HepG2 (cell line): ENCODE data around the gene ACOT8. TPM values are rescaled to one million over a fixed set of nuclear protein-coding genes. Genes with fewer than 3 reads are reported as not detected.
A peak's percentile ranks its signal among the peaks of the same experiment; 100 is the strongest.

Experiments used
- ATF7-NPFF ChIP-seq: sonication (generic); formaldehyde crosslinking; IDR thresholded peaks from 2 replicates; pipeline ENCODE4 v1.8.1; 2023; ENCODE audit warnings: mild to moderate bottlenecking, low read depth, missing genetic modification reagents, moderate library complexity
- CCDC6 ChIP-seq: sonication (generic); formaldehyde crosslinking; IDR thresholded peaks from 2 replicates; pipeline ENCODE4 v1.8.1; 2022; ENCODE audit warnings: mild to moderate bottlenecking, missing genetic modification reagents, moderate library complexity
- GATAD1 ChIP-seq: IDR thresholded peaks from 2 replicates; pipeline ENCODE4 v1.6.1; 2016; ENCODE audit warnings: missing genetic modification reagents, missing compliant biosample characterization
- NAIF1 ChIP-seq: sonication (generic); formaldehyde crosslinking; IDR thresholded peaks from 2 replicates; pipeline ENCODE4 v1.5.0; 2020; ENCODE audit warnings: mild to moderate bottlenecking, missing genetic modification reagents, borderline replicate concordance
- TBP ChIP-seq: sonication (generic); formaldehyde crosslinking; IDR thresholded peaks from 2 replicates; pipeline ENCODE4 v1.5.0; 2020; ENCODE audit warnings: missing genetic modification reagents
- ZBTB40 ChIP-seq, 2 experiments: fragments of 450-650 bp in 1 of 2; sonication (generic) in 1 of 2; formaldehyde crosslinking in 1 of 2; IDR thresholded peaks; 2 replicates each; pipeline versions ENCODE4 v1.6.1 to v1.8.0; 2016 to 2022; ENCODE audit warnings: antibody characterized with exemption in 1 of 2, mild to moderate bottlenecking in 1 of 2, missing genetic modification reagents in 1 of 2
- ZNF609 ChIP-seq: sonication (generic); formaldehyde crosslinking; IDR thresholded peaks from 2 replicates; pipeline ENCODE4 v1.4.0; 2020; ENCODE audit warnings: mild to moderate bottlenecking, missing genetic modification reagents, borderline replicate concordance
- polyA plus RNA-seq, 8 experiments: library from polyadenylated mRNA; depleted of rRNA in 3 of 8; stranded (reverse) in 7 of 8; unstranded in 1 of 8; fragments of >200 nt; fragmentation: Illumina TruSeq in 4 of 8; extraction: Trizol in 4 of 8; gene quantifications; 2 replicates each; pipeline versions ENCODE4 v1.2.1 to v1.2.3, GENCODE V29; 2011 to 2016; ENCODE audit warnings: low read depth in 4 of 8, missing spikeins in 1 of 8, mixed read lengths in 1 of 8; ENCODE audit not compliant: insufficient read depth in 1 of 8
- total RNA-seq, 5 experiments: library from RNA; depleted of rRNA; stranded (reverse); fragments of >200 nt; fragmentation: Illumina TruSeq; extraction: Trizol; gene quantifications; 2 replicates each; pipeline ENCODE4 v1.2.3, GENCODE V29; 2016; ENCODE audit warnings: low read depth in 1 of 5

Gene ACOT8
- total and polyA plus RNA-seq, 2 of the 13 experiments (the other 11 are each of a cell fraction or from before 2014, with no cell fraction given), result 31.4 to 45.5 TPM

GRCh38 chr20:45861221-45862075 is 4.3 kb upstream of the ACOT8 start (continued):
- TF ChIP-seq ZBTB40 (IDR thresholded peaks at IDR 0.05) (no peak), ZBTB40 (CRISPR knock-in tag; IDR thresholded peaks at IDR 0.05) (no peak), ATF7-NPFF (no peak), CCDC6 (CRISPR knock-in tag) (no peak), TBP (CRISPR knock-in tag) (no peak), NAIF1 (CRISPR knock-in tag) (peak; percentile 44; the same call in 1 of the 2 replicates), ZNF609 (no peak), GATAD1 (CRISPR knock-in tag) (no peak)
